Sigmoid colon (tissue), 7 donors: ENCODE results near the gene LY6G6F. TPM values are rescaled to one million over a fixed set of nuclear protein-coding genes. Genes with fewer than 3 reads are reported as not detected.
"Not testable (repeated sequence)": the region's sequence is repeated elsewhere in the genome, so short reads cannot be mapped to it uniquely, and the experiment has no call there.

Experiments used
- DNase-seq: peaks from one replicate; pipeline ENCODE4 v3.0.0-alpha.2; 2019
- H3K27ac ChIP-seq, 4 donors: fragments of 200-600 bp; sonication (generic); one replicate each; pipeline ENCODE4 v1.5.1; 2016 to 2019; ENCODE audit warnings: mild to moderate bottlenecking in 1 of 4
- H3K27me3 ChIP-seq, 3 donors: fragments of 200-600 bp; sonication (generic); one replicate each; pipeline ENCODE4 v1.5.1; 2019; ENCODE audit warnings: mild to moderate bottlenecking in 1 of 3
- H3K36me3 ChIP-seq, 4 donors: fragments of 200-600 bp; sonication (generic); one replicate each; pipeline ENCODE4 v1.5.1; 2016 to 2019
- H3K4me1 ChIP-seq, 4 donors: fragments of 200-600 bp; sonication (generic); one replicate each; pipeline ENCODE4 v1.5.1; 2017 to 2019
- H3K4me3 ChIP-seq, 4 donors: fragments of 200-600 bp; sonication (generic); one replicate each; pipeline ENCODE4 v1.5.1; 2017 to 2019; ENCODE audit warnings: mild to moderate bottlenecking in 2 of 4, moderate library complexity in 1 of 4
- H3K9me3 ChIP-seq, 4 donors: fragments of 200-600 bp in 3 of 4; sonication (generic) in 3 of 4; one replicate each; pipeline versions ENCODE4 v1.5.1 to v1.6.1; 2013 to 2019
- CTCF ChIP-seq, 4 experiments: fragments of 450-650 bp in 3 of 4; fragments of 200-600 bp in 1 of 4; IDR thresholded peaks; one replicate each; pipeline ENCODE4 v1.5.1; 2016 to 2019; ENCODE audit warnings: antibody characterized with exemption in 4 of 4, mild to moderate bottlenecking in 3 of 4, moderate library complexity in 2 of 4
- EP300 ChIP-seq, 4 donors: sonication (generic); formaldehyde crosslinking; IDR thresholded peaks; one replicate each; pipeline ENCODE4 v1.6.1; 2017; ENCODE audit warnings: antibody characterized with exemption in 4 of 4
- POLR2A ChIP-seq, 2 donors: fragments of 450-650 bp; IDR thresholded peaks; one replicate each; pipeline ENCODE4 v1.6.1; 2016; ENCODE audit warnings: antibody characterized with exemption in 2 of 2, mild to moderate bottlenecking in 2 of 2, moderate library complexity in 2 of 2
- POLR2AphosphoS5 ChIP-seq, 4 donors: sonication (generic); formaldehyde crosslinking; IDR thresholded peaks; one replicate each; pipeline ENCODE4 v1.6.1; 2017; ENCODE audit warnings: antibody characterized with exemption in 4 of 4
- WGBS, 2 donors: extraction: QIAGEN DNeasy Blood & Tissue Kit; methylation state at CpG; one replicate each; pipeline ENCODE4 v1.1.7; 2013; 5-methylcytosine and 5-hydroxymethylcytosine counted together
- intact Hi-C: fragments of 100-400 bp; cut with DNase I; formaldehyde crosslinking; loops from one replicate; pipeline ENCODE4 v1.15.1; 2023
- polyA plus RNA-seq, 3 donors: library from polyadenylated mRNA; stranded (reverse); fragments of 200-250 nt; gene quantifications; one replicate each; pipeline ENCODE4 v1.2.3, GENCODE V29; 2013
- total RNA-seq, 4 donors: library from RNA; depleted of rRNA; stranded (reverse); fragments of >200 nt; gene quantifications; one replicate each; pipeline ENCODE4 v1.1.0, GENCODE V29; 2016
- donor health status: healthy with polysubstance abuse.
- donor health status: Bipolar disorder and iron deficiency.
- donor health status: healthy.

Gene LY6G6F
- total and polyA plus RNA-seq, 7 donors = not detected

DNA sequence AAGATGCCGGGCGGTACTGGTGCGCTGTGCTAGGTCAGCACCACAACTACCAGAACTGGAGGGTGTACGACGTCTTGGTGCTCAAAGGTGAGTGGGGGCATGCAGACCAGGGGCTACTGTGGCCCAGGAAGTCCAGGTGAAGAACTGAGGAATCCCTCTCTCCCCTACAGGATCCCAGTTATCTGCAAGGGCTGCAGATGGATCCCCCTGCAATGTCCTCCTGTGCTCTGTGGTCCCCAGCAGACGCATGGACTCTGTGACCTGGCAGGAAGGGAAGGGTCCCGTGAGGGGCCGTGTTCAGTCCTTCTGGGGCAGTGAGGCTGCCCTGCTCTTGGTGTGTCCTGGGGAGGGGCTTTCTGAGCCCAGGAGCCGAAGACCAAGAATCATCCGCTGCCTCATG lies 1.0 kb downstream of the LY6G6F start:
- no peak for DNase-seq
- H3K36me3 ChIP-seq = no peaks in the 10 kb centered on the region
- no peak overlapping the region for H3K27ac ChIP-seq
- H3K4me3 ChIP-seq = no peak overlapping the region
- no peaks in the 10 kb centered on the region for H3K9me3 ChIP-seq
- 93 to 94% methylated on average over 10 of the region's 10 CpGs for WGBS, 2 donors
- intact Hi-C loops = loop anchor here (5.0 to 10.0 kb wide), 2 partner anchors 85 to 163 kb away; partner anchors contain the start of genes ATP6V1G2, DDX39B and NFKBIL1
- TF ChIP-seq POLR2AphosphoS5 (IDR thresholded peaks at IDR 0.05) (no peak), CTCF (IDR thresholded peaks at IDR 0.05) (no peak), POLR2A (IDR thresholded peaks at IDR 0.05) (no peak), EP300 (IDR thresholded peaks at IDR 0.05) (no peak)
- H3K27me3 ChIP-seq = no peaks in the 10 kb centered on the region
- H3K4me1 ChIP-seq = peaks cover 0 to 7% (median 2%) of the 10 kb centered on the region in 4 donors

DNA sequence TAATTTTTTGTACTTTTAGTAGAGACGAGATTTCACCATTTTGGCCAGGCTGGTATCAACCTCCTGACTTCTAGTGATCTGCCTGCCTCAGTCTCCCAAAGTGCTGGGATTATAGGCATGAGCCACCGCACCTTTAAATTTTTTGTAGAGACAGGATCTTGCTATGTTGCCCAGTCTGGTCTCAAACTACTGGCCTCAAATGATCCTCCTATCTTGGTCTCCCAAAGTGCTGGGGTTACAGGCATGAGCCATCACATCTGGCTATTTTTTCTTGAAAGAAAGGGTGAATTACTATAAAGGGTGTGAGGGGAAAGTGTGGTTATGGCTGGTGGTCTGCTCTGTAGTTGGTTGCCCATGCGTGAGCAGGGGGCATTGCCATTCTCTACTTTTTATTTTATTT lies 1.6 kb downstream of the LY6G6F start:
- Histone ChIP-seq H3K27me3 (no peaks in the 10 kb centered on the region), H3K4me1 (peaks cover 0 to 7% (median 2%) of the 10 kb centered on the region in 4 donors), H3K36me3 (no peaks in the 10 kb centered on the region), H3K4me3 (no peak overlapping the region), H3K27ac (no peak overlapping the region), H3K9me3 (no peaks in the 10 kb centered on the region)
- intact Hi-C loops = loop anchor here (5.0 to 10.0 kb wide), 2 partner anchors 84 to 163 kb away; partner anchors contain the start of genes ATP6V1G2, DDX39B and NFKBIL1
- DNase-seq = no peak
- TF ChIP-seq POLR2AphosphoS5 (IDR thresholded peaks at IDR 0.05) (no peak), CTCF (IDR thresholded peaks at IDR 0.05) (no peak), EP300 (IDR thresholded peaks at IDR 0.05) (no peak), POLR2A (IDR thresholded peaks at IDR 0.05) (no peak)
- WGBS, 2 donors = 95 to 96% methylated on average over 3 of the region's 3 CpGs

- H3K36me3 ChIP-seq, H3K4me1 ChIP-seq, H3K27me3 ChIP-seq, DNase-seq, H3K4me3 ChIP-seq, H3K9me3 ChIP-seq, H3K27ac ChIP-seq: not testable (repeated sequence)
- intact Hi-C loops = loop anchor here (5.0 to 10.0 kb wide), 2 partner anchors 83 to 164 kb away; partner anchors contain the start of genes ATP6V1G2, DDX39B and NFKBIL1
- 92 to 93% methylated on average over 11 of the region's 11 CpGs for whole genome bisulfite sequencing, 2 donors
Measured at GRCh38 chr6:31709157-31709556, 2.5 kb downstream of the LY6G6F start.

DNA sequence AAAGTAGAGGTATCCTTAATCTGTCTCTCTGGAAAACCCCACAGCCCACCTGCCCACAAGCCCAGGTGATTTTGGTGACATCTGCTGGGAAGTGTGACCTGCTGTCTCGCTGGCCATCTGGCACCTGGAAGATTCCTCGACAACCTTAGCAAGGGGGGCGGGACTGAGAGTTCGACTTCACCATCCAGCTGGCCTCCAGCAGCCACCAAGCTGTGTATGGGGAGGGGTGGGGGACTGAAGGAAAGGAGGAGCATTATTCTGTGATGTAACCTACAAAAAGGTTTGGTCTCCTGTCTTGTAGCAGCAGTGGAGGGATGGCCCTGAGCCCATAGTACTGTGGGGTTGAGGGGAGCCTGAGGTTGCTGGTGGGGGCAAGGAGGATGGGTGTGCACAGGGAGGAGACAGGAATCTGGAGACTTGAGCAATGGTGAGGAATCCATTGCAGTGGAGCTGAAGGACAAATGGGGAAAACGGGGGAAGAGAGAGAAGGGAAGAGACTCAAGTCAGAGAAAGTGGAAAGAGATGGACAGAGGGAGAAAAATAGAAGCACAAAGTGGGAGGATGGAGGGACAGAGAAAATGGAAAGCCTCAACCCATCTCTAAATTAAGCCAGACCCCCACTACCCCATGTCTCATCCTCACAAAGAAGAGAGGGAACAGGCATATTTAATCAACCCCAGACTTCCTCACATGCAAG lies 4.0 kb downstream of the LY6G6F start:
- TF ChIP-seq POLR2A (IDR thresholded peaks at IDR 0.05) = no peak
- TF ChIP-seq EP300 (IDR thresholded peaks at IDR 0.05) = no peak
- no peak for TF ChIP-seq POLR2AphosphoS5 (IDR thresholded peaks at IDR 0.05)
- no peak for TF ChIP-seq CTCF (IDR thresholded peaks at IDR 0.05)
- H3K36me3 ChIP-seq = no peaks in the 10 kb centered on the region
- WGBS, 2 donors = 70 to 71% methylated on average over 5 of the region's 5 CpGs
- intact Hi-C loops = no loop called here
- H3K4me1 ChIP-seq = peaks cover 0 to 11% (median 9%) of the 10 kb centered on the region in 4 donors
- no peak overlapping the region for H3K4me3 ChIP-seq
- H3K27me3 ChIP-seq = no peaks in the 10 kb centered on the region
- no peak overlapping the region for H3K27ac ChIP-seq
- no peaks in the 10 kb centered on the region for H3K9me3 ChIP-seq
- DNase-seq = no peak

DNA sequence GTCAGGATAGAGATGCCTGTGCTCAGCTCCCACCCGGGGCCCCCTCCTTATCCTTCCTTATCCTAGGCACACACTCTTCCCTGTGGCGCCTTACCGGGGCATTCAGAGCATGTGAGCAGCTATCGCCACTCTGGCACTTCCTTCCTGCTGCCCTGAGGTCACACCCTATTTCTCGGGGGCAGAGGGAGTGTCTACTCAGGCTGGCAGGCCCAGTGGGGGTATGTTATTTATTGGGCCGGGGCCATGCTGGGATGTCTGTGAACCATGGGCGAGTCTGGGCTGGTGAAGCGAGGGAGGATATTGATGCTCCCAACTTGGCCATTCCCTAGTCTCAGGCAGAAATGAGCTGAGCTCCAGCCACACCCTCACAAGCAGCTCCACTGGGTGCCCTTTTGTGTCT lies 4.6 kb downstream of the LY6G6F start:
- WGBS, 2 donors = 17 to 44% methylated on average over 8 of the region's 8 CpGs
- Histone ChIP-seq H3K9me3 (no peaks in the 10 kb centered on the region), H3K4me3 (no peak overlapping the region), H3K36me3 (no peaks in the 10 kb centered on the region), H3K4me1 (peaks cover 0 to 11% (median 10%) of the 10 kb centered on the region in 4 donors), H3K27me3 (no peaks in the 10 kb centered on the region), H3K27ac (no peak overlapping the region)
- intact Hi-C loops = no loop called here
- TF ChIP-seq POLR2A (IDR thresholded peaks at IDR 0.05) (no peak), CTCF (IDR thresholded peaks at IDR 0.05) (no peak)
- no peak for DNase-seq
